ENCODE data around the gene PARL.

Gene PARL

GRCh38 chr3:183845608-183846288 lies 38.9 kb downstream of the PARL start:
- no peak for DNase-seq

DNA sequence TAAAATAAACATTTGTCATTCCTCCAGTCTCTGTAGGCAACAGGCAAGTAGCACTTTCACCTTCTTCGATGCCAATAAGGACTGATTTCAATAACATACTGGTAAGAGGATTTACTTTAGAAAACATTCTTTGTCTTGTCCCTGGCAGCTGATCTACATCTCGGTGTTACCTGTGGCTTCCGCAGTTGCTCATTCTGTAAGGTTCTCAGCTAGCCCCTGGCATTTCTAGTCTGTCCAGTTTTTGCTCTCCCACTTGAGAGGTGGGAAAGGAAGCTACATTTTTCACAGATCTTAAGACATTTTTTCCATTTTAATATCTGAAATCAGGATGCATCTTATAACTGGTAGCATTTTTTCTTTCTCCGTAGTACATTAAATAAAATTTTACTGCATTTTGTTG lies 39.6 kb downstream of the PARL start:
- DNase-seq: no peak

- no peak for DNase-seq
Measured at GRCh38 chr3:183844606-183845005, 40.1 kb downstream of the PARL start.

- DNase-seq: no peak
Measured at GRCh38 chr3:183839751-183840150, 44.9 kb downstream of the PARL start.

DNA sequence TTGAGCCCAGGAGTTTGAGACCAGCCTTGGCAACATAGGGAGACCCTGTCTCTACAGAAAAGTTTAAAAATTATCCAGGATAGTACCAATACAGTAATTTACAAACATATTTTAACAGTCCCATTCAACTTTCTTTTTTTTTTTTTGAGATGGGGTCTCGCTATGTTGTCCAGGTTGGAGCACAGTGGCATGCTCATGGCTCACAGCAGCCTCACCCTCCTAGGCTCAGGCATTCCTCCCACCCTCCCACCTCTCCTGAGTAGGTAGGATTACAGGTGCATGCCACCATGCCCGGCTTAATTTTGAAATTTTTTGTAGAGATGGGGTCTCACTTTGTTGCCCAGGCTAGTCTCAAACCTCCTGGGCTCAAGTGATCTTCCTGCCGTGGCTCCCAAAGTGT lies 46.8 kb downstream of the PARL start:
- DNase-seq: no peak

DNA sequence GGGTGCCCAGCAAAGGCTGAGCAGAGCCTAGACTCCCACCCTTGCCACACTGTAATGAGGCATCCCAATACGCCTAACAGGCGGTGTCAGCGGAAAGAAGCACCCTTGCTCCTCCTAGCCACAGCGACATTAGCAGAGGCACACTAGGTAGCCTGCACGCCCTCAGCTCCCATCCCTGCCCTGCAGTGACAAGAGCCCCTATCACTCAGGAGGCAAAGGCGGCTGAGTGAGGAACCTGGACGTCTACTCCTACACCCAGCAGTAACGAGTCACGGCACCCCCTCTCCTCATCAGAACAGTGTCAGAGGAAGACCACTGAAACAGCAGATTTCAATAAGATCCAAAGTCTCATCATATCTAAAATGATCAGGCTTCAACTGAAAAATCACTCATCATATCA lies 47.3 kb downstream of the PARL start:
- DNase-seq: no peak

DNA sequence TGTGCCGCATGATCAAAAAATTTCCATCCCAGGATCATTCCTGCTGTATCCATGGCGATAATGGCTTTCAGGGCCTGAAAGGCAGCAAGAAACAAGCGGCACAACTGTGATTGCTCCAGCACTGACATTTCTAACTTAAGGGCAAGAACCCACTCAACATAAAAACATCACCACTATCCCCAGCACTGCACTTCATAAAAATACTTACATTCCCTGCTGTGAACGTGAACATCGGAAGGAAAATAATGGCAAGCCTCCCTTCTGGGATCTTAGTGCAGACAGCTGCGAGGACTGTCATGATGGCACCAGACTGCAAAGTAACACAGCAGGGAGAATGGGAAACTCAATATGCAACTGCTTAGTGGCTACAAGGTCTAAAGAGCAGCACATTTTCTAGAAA lies 51.2 kb downstream of the PARL start:
- no peak for DNase-seq

GRCh38 chr3:183830187-183830586 lies 54.5 kb downstream of the PARL start:
- no peak for DNase-seq

GRCh38 chr3:183829466-183829865 lies 55.2 kb downstream of the PARL start:
- no peak for DNase-seq

GRCh38 chr3:183828538-183828870 lies 56.2 kb downstream of the PARL start:
- no peak for DNase-seq

- DNase-seq: no peak
Measured at GRCh38 chr3:183827809-183828537, 56.7 kb downstream of the PARL start.

DNA sequence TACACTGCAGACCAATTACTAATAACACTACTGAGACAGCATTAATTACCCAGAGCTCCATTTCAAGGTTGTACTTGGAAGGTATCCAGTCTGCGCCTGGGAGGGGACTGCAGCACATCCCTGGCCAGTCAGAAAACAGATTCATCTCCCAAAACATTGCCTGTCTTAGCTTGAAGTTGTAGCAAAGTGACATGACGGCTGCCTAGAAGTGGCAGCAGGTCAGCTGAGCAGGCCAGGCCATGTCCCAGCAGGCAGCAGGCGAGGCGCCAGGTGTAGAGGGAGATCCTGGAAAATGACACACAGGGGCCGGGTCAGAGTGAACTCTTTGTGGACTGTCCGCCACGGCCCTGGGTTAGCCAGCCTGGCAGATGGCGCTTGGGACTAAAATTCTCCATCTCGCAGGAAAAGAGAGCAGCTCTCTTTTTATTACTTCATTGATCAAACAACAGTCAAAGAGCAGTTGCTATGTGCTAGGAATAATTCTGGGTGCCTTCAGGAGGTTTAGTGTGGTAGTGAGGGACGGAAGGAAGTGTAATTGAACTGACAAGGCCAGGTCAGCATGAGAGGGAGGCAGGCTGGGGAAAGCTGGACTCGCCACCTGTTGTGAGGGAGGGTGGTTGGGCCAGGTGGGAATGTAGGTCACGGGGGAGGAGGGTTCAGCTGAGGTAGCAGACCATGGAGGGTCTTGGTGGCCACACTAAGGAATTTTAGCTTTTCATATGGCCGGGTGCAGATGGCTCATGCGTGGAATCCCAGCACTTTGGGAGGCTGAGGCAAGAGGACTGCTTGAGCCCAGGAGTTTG lies 58.0 kb downstream of the PARL start:
- DNase-seq: peak; percentile 57

DNA sequence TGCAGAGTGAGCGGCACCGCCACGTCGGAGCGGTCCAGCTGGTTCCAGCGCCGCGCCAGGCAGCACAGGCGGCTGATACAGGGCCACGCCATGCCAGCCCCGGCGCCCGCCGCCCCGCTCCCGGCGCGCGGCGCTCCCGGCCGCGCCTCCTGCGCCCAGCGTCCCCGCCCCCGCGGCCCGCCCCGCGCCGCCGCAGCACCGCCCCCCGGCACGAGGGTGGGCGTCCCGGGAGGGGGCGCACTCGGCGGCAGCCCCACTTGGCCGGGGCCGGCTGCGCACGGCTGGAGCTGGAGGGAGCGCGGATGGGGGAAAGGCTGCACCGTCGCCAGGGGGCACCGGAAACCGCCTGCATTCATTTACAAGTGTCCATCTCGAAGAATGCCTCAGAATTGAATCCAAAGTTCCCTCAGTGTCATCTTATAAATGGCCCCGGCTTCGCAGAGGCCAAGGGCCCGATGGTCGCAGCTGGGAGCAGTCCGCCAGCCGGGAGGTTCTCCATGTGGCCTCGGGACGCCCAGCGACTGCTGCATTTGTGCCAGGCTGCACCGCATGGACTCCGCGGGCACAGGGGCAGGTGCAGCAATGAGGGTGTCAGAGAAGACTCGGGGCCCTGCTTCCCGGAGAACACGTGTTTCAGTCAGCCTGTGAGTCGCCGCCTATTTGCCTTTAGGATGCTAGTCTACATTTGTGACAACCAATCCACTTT lies 59.1 kb downstream of the PARL start, which contains the start of gene MAP6D1:
TSS of gene MAP6D1 (minus strand) at position 122 of the 706 bp plus-strand sequence. CDS start at position 92, 30 bp downstream.
- DNase-seq: peak; percentile 84

- DNase-seq: peak; percentile 63
Measured at GRCh38 chr3:183824761-183825455, 59.8 kb downstream of the PARL start.

- DNase-seq: no peak
Measured at GRCh38 chr3:183823963-183824362, 60.7 kb downstream of the PARL start.

GRCh38 chr3:183822631-183823030 lies 62.0 kb downstream of the PARL start:
- peak; percentile 50 for DNase-seq

DNA sequence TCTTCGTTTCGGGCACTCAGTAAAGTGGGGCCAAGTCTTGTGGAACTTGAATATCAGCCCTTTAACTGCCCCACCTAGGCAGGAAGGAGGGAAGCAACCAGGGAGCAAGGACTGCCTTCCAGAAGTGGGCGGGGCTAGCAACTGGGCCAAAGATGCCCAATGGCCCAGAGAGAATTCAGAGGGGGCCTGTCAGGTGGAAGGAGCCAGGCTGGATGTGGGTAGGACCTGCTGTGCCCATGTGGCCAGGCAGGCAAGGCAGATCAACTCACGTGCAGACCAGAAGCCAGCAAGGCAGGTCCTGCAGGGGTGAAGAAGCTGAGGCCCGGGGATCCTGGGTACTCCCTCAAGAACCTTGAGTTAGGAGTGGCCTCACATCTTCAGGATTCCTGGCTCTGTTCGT lies 64.8 kb downstream of the PARL start:
- no peak for DNase-seq

DNA sequence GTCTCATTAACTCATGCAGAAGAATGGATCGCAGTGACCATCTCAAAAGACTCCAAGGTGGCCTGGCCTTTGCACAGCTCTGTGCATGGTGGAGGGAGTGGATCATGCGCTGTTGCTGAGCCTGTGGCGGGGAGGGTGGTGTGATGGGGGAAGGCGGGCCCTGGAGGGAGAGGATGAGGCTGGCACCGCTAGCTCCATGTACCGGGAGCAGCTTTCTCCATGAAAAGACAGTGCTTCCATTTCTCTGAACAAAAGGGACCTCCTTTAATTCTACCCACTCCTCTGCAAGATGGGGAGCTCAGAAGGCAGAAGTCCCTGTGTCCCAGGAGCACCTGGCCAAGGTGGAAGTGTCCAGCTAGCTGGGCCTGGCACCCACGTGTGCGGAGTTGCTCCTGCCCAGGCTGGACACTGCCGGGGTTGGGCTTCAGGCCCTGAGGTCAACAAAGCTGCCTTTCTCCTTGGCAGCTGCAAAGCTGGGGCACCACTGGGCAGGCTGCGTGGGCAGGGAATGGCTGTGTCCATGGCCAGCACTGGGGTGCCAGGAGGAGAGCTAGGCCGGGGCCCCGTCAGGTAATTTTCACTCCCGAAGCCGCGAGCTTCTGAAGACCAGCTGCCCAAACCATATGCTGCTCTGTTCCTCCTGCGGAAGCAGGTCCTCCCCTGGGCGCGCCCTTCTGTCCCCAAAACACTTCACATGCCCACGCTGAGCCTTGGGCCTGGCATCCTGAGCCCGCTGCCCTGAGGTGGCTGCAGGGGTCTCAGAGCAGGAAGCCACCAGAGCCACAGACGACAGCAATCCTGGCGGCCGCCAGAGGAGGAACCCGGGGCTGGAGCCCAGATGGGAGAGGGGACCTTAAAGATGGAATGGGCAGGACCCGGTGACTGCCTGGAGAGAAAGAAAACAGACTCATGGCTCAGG lies 65.7 kb downstream of the PARL start:
- no peak for DNase-seq

GRCh38 chr3:183818041-183818620 lies 66.5 kb downstream of the PARL start:
- DNase-seq: no peak

- no peak for DNase-seq
Measured at GRCh38 chr3:183817639-183818038, 67.0 kb downstream of the PARL start.

Data from eye (tissue), 1 donor.